GM12872 (cell line): ENCODE measurements around the gene RGS7.

ENCODE experiments used
- CTCF ChIP-seq: IDR thresholded peaks from 3 replicates; pipeline ENCODE4 v1.5.1; 2011; ENCODE audit warnings: low read depth, mild to moderate bottlenecking, low read length, moderate library complexity; ENCODE audit not compliant: insufficient read depth

RGS7 gene

GRCh38 chr1:241186716-241187115 is 170.3 kb downstream of the RGS7 start:
- TF ChIP-seq CTCF: no peak

- TF ChIP-seq CTCF: no peak
Observed at GRCh38 chr1:241181971-241182370, 175.0 kb downstream of the RGS7 start.

- TF ChIP-seq CTCF: no peak
Observed at GRCh38 chr1:241181471-241181870, 175.5 kb downstream of the RGS7 start.

GRCh38 chr1:241180569-241180968 is 176.4 kb downstream of the RGS7 start:
- no peak for TF ChIP-seq CTCF

GRCh38 chr1:241177660-241178059 is 179.3 kb downstream of the RGS7 start:
- TF ChIP-seq CTCF: no peak

GRCh38 chr1:241172486-241172885 is 184.5 kb downstream of the RGS7 start:
- no peak for TF ChIP-seq CTCF

- no peak for TF ChIP-seq CTCF
Observed at GRCh38 chr1:241171991-241172390, 185.0 kb downstream of the RGS7 start.
